ENCODE measurements around the gene SARDH.
A peak's percentile ranks its signal among the peaks of the same experiment; 100 is the strongest.

The SARDH gene

DNA sequence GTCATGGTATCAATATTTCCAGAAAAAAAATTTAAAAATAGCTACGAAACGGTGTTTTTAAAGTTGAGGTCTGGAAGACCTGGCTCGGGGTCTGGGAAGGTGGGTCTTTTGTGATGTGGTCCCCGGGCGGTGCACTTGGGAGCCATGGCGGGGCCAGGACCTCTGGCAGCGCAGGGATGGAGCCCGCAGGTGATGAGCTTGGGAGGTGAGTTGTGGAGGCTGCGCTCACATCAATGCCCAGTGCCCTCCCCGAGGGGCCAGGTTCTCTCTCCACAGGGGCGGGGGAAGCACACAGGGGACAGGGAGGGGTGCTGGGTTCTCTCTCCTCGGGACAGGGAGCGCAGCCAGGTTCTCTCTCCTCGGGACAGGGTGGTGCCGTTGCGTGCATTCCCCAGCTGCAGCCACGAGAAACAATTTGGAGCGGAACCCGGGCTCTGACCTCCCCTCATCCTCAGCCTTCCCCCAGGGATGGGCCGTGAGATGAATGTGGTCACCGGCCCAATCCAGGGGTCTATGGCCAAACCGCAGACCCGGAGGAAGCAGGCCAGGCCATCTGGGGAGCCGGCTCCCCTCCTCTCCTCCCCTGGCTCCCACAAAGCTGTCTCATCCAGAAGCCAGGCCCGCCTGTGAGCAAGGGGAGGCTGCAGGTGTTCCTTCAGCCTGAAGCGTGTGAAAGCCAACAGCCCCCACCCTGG, 76.2 kb downstream of the SARDH start:
- no peak for DNase-seq

DNA sequence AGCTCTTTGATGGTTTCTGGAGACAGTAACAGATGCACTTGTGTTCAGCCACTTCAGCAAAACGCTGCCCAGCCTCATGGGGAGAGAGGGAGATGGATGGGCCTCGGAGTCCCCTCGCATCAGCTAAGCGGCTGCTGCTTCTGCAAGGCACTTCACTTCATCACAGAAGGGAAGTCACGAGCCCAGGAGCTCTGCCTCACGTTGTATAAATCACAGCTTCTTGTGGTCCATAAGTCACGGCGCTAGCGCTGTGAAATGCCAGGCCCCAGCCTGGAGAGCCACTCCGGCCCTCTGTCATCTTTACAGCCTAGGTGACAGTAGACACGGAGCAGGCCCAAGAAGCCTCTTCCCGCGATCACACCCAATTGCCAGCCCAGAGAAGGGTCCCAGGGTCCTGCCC, 78.6 kb downstream of the SARDH start:
- no peak for DNase-seq

DNA sequence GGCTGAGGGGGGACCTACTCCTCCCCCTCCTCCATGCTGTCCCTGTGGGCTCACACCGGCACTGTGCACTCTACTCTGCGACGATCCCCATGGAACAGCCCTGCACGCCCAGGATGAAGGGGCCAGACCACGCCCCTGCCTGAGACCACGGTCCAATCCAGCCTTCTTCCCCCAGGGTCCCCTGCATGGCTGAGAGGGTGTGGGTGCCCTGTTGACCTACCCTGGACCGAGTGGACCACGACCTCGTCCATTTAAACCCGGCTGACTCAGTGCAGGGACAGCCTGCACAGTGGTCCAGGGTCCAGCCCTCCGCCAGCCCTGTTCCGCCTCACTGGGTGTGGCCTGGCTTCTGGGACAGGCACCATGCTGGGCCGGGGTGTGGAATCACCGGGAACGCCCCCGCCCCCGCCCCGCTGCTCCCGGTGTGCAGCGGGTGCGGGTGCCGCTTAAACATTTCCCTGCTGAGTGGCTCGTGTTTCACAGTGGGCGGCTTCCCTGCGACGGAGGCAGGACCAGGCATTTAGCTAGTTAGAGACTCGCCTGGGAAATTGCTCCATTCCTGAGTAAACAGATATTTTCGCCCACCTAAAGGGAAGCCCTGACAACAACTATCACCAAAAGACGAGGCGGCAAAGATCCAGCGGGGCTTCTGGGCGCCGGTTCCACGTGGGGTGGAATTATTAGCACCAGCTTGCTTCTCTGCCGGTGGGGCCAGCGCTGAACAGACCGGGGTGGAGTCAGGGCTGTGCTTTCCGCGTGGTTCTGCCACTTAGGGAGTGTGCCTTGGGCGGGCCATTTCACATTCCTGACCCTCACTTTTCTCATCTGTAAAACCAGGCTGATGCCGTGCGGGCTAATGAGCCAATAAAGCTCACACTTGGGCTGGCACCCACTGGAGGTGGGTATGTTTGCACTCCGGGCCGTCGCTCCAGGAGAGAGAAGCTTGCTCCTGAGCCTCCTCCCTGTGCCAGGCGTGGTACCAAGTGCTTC, 79.4 kb downstream of the SARDH start:
- no peak for DNase-seq

DNA sequence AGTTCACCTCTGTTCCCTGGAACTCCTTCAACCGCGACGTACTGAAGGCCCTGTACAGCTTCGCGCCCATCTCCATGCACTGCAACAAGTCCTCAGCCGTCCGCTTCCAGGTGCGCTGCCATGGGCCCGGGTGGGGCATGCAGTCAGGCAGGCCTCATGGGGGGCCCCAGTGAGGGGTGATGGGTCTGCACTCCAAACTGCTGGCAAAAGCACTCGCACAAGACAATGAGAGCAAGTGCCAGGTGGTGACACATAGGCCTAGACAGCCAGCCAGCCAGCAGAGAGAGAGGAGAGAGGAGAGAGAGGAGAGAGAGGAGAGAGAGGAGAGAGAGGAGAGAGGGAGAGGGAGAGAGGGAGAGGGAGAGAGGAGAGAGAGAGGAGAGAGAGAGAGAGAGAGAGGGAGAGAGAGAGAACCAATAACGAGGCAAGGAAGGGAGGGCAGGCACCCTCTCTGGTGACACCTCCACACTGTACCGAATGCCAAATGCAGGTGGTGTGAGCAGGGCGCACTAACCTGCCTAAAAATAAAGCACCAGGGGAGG, 81.0 kb downstream of the SARDH start:
- DNase-seq = no peak

DNA sequence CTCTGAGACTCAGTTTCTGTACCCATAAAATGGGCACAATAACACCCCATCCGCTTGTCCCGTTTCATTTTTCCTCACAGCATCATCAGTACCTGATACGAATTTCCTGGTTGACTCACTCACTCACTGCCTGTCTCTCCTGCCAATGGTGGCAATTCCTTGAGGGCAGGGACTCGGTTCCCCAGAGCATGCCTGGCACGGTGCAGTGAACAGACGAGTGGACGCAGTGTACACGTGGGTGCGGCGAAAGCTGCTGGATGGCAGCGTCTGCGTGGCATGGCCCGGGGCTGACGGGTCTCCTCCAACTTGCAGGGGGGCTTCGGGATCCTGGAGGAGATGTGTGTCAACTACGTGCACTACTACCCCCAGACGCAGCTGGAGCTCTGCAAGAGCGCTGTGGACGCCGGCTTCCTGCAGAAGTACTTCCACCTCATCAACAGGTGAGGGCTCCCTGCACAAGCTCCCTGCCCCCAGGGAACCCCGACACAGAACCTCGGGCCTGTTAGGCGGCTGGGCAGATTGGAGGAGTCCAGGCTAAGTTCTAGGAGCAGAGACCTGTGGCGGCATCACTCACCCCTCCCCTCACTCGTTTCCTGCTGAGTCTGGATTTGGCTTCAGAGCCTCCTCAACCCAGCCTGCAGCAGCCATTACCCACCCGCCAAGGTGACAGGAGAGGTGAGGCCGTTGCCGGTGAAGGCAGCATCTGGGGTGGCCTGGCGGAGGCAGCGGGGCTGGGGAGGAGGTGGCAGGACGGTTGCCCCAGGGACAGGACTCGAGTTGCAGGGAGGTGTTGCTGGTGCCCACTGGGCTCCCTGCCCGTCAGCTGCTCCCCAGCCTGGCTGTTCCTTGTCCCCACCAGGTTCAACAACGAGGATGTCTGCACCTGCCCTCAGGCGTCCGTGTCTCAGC, 81.7 kb downstream of the SARDH start:
- peak; percentile 16 for DNase-seq

DNA sequence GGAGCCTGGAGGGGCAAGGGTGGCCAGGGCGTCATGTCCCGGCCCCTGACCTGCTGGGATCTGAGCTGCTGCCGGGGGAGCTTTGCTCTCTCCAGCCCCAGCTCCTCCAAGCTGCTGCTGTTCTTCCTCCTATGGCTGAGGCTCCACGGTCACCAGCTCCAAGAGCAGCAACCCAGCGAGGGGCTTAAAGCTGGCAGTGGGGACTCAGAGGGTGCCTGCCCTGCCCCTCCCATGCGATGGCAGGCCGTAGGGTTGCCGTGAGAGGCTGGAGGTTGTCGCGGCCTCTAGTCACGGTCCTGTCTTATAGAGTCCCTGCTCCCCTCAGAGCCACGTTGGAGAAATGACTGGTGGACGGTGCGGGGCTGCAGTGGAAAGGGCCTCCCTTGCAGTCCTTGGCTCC, 82.5 kb downstream of the SARDH start:
- no peak for DNase-seq

DNA sequence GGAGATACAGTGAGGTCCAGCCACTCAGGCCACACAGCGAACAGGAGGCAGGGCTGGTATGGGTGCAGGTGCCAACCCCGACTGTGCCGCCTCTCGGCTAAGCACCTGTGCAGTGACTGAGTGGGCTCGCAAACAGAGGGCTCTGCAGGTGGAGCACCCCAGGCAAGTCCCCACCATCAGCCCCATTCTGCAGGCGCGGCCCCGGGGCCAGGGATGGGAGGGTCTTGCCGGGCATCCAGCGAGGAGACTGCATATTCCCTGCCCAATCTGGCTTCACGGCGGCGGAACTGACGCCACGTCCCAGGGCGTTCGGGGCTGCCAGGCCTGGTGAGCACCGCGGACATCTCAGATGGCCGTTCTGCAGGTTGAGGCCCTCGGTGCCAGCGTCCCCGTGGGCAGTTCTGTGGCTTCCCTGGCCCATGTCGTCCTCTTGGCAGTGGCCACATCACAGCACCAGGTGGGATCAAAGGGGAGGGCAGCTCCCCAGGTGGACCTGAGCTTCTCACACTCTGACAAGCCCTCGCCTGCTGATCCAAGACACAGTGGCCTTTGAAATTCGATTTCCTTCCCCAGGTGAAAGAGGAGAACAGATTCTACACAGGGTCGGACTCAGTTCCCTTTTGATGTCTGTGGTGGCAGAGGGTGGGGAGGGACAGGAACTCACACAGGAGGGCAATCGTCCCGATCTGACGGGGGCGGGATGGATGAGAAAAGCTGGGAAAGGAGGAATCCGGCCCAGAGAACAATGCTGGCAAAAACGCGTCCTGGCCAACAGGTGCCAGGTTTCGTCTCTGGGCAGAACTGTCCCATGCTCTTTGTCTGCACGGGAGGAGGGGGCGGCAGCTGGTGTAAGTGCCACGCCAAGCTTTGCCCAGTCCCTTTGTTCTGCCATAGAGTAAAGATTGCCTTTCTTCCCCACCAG, 83.2 kb downstream of the SARDH start:
- DNase-seq = no peak

DNA sequence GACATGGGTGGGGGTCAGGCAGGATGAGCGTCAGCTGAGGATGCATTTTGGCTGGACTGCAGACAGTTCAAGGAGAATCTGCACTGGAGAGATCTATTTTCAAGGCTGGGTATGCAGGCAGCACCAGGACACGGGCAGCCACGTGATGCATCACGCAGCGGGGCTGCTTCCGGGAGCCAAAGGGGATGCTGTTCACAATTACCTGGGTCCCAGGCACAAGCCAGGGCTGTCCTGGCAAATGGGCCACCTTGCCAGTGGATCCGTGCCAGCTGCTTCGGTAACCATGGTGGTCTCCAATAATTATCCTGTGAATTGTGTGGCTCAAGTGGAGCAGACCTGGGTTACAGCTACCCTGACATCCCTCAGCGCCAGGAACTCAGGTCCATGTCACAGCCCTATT, 84.5 kb downstream of the SARDH start:
- no peak for DNase-seq

DNA sequence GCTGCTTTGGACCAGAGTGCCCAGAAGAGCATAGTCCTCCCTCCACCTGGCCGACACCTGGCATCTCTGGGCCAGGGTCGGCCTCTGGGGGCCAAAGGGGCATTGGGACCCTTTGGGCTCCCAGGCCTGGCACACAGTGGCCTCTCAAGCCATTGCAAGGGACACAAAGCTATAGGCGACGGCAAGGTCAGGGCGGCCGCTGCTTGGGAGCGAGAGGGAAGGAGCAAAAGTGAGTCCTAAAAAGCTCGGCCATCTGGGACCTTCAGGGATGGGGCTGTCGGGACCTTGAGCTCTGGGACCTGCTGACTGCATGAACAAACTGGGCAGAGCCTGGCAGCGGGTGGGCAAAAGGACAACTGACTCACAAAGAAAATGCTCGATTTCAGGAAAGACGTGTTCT, 88.1 kb downstream of the SARDH start:
- DNase-seq = no peak

DNA sequence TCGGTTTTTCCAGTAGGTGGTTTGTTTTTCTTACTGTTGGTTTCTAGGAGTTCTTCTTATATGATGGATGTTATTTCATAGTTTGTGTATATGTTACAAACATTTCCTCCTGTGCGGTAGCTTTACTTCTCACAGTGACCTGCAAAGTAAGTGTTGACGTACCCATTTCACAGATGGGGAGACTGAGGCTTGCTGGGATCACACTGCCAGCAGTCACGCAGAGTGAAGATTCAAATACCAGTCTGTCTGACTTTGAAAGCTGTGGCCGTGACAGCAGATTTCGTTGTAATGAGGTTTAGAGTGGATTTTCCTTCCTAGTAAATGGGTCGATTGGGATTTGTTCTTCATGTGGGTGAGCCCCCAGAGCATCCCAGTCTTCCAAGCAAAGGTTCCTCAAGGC, 89.0 kb downstream of the SARDH start:
- DNase-seq = no peak

DNA sequence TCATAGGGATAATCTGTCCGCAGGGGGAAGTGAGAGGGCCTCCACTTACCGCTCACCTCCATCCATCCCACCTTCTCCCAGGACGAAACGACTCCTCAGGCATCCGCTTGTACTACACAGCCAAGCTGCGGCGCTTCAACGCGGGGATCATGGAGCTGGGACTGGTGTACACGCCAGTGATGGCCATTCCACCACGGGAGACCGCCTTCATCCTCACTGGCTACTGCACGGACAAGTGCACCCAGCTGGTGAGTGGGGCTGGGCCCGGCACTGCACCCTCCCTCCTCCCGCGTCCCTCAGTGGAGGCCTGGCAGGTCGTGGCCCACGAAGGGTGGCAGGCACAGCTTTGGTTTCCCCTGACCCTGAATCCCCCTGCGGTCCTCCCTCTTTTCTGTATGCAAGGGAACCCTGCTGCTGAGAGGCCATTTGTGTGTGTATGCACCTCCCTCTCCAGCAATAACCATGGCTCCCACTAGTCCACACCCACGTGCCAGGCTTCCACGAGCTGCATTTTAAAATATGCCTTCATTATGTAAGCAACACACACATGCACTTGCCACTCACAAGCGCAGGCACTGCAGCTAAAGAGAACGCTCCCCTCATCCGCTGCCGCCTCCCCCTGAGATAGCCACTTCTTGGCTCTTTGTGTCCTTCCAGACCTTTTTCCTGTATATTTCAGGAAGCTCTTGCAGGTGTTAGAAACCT, 90.2 kb downstream of the SARDH start:
- DNase-seq = no peak

DNA sequence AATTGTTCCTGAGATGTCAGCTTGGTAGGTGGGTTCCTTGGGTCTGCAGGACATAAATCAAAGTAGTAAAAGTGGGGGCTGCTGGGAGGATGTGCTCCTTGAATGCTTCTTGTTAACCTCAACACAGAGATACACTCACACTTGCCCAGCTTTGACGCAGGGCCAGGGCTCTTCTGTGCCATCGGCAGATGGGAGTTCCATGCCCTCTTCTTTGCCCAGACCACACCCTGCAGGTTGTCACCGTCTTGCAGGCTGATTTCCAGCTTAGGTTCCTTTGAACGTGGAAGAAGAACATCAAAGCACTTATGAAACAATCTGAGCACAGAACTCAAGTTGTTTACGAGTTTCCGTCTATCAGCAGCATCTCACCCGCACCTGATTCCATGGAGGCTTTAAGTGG, 91.0 kb downstream of the SARDH start:
- no peak for DNase-seq

DNA sequence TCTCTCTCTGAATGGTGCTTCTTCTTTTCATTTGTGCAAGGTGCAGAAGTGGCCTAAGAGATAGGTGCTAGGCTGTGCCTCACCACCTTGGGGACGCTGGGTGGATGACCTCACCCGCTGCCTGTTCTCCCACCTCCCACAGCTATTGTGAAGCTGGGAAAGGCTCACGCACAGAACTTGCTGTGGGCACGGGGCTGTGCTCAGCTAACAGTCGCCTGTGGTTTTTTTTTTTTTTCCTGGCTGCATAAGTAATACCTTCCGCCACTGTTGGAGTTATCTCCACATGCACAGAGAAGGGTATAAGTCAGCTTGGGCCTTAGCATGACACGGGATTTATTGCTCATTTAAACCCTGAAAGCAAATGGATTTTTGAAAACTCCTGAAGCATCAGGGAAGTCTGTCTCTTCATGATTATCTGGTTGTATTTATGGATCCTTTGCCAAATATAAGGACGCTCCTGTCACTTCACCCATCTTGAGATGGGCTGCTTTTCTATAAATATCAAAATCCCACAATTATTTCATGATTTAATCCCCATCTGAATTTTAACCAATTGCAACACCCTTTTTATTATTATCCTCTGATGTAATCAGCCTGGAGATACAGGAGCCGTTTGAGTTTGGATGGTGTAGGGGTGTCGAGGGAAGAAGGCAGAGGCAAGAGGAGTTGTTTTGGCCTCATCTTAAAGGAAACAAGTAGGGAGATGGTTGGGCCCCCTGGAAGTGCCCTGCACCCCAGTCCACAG, 93.0 kb downstream of the SARDH start:
- no peak for DNase-seq

DNA sequence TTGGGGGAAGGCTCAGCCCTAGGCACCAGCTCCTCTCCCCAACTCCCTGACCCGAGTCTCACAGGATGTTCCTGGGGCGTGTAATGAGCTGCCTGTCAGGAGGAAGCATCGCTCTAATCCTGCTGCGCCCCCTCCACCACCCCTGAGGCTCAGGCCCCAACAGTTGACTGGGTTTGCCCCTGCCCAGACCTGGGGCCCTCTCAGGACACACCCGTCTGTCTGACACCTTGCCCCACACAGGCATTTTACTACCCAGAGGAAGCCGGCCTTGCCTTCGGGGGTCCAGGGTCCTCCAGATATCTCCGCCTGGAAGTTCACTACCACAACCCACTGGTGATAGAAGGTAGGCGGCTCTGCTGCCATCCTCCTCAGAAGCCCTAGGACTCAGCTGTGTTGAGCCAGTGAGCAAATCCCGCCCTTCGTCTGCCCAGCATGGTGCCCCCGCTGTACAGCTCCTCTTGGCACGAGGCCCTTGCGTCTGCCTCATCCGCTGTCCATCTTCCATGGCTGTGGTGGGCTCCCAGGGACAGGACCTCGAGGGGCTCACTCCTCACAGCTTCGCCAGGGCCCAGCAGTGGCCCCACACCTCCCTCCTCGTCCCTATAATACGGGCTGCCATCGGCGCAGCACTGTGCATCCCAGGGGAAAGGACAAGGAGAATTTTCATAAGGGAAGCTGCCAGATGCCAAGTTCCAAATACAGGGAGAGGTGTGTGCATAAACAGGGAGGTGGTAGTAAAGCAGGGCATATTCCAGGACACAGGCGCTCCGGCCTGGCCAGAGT, 94.0 kb downstream of the SARDH start:
- DNase-seq = no peak

DNA sequence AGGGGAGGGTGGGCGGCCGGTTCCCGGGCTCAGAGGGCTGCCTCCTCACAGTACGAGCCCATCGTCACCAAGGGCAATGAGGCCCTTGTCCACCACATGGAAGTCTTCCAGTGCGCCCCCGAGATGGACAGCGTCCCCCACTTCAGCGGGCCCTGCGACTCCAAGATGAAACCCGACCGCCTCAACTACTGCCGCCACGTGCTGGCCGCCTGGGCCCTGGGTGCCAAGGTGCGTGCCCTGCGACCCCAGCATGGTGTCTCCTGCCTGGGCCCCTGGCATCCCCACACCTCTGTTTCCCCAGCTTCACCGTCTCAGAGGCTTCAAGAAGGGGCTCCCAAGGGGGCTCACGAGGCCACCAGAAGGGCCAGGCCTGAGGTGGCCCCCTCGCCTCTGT, 94.8 kb downstream of the SARDH start:
- no peak for DNase-seq

DNA sequence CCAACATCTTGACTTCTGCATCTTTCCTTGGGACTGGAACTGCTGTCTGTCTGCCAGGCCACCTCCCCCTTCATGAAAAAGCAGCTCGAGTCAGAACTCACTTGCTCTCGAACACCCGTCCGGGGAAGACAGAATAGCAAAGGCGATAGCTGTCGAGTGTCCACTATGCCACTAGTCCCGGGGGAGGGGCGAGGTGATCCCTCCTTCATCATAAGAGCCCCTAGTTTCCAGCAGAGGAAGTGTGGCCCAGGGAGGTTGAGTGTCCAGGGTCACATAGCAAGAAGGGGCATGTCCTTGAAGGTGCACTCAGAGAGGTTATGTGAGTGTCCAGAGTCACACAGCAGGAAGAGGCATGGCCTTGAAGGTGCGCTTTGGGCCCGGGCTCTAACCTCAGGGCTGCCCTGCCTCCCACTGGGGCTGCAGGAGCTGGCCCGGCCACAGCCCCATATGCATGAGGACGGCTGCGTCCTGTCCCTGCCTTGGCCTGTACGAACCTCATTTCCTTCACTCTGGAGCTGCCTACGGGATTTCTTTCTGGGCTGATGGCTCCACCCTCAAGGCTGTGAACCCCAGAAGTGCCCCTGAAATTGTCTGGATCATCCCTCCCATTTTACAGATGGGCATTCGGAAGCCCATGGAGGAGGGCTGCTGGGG, 95.3 kb downstream of the SARDH start:
- no peak for DNase-seq

DNA sequence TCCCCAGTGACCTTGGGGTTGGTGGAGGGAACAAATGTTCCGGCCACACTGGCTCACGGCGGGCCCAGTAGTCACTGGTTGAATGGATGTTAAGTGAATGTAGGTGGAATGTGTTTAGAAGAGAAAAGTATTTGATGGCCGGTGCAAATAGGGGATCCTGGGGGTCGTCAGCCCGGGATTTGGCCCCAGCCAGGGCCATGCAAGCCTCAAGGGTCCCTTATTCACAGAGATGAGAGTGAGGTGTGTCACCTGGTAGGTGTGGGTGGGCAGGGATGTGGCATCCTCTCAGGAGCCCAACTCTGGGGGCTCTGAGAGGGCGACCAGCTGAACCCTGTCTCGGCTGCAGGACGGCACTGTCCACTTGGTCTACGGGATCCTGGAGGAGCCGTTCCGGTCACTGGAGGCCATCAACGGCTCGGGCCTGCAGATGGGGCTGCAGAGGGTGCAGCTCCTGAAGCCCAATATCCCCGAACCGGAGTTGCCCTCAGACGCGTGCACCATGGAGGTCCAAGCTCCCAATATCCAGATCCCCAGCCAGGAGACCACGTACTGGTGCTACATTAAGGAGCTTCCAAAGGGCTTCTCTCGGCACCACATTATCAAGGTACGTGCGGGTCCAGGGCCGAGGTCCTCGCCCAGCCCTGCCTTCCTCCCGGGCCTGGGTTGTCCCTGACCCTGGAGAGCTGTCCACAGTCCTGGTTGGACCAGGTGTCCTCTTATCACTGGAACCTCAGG, 96.1 kb downstream of the SARDH start:
- DNase-seq = no peak

DNA sequence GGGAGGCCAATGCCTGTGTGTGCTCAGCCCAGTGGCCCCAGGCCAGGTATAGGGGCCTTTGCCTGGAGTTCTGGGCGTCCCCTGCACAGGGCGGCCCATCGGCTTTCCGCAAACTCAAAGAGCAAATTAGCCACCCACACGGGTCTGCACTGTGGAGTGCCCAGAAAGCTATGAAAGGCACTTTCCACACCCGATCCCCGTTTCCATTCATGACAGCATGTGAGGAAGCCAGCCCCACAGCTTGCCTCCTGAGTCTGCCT, 96.8 kb downstream of the SARDH start:
- no peak for DNase-seq
